Breast epithelium (tissue), 4 donors: ENCODE measurements around the gene SACM1L. TPM values are rescaled to one million over a fixed set of nuclear protein-coding genes. Genes with fewer than 3 reads are reported as not detected.
A peak's percentile ranks its signal among the peaks of the same experiment; 100 is the strongest.

ENCODE experiments used
- DNase-seq, 2 donors: peaks; one replicate each; pipeline ENCODE4 v3.0.0-alpha.2; 2019; ENCODE audit warnings: low spot score in 2 of 2
- H3K27ac ChIP-seq, 2 donors: fragments of 200-600 bp; sonication (generic) in 1 of 2; one replicate each; pipeline ENCODE4 v1.5.1; 2016 to 2019; ENCODE audit warnings: mild to moderate bottlenecking in 1 of 2
- H3K27me3 ChIP-seq, 2 donors: fragments of 200-600 bp; sonication (generic) in 1 of 2; one replicate each; pipeline versions ENCODE4 v1.5.1 to v1.6.0; 2017 to 2019; ENCODE audit warnings: control low read depth in 1 of 2, mild to moderate bottlenecking in 1 of 2
- H3K36me3 ChIP-seq: fragments of 200-600 bp; one replicate; pipeline ENCODE4 v1.5.1; 2019
- H3K4me1 ChIP-seq, 2 donors: fragments of 200-600 bp; sonication (generic); one replicate each; pipeline ENCODE4 v1.5.1; 2016 to 2019; ENCODE audit warnings: control low read depth in 1 of 2
- H3K4me3 ChIP-seq, 3 donors: fragments of 200-600 bp; sonication (generic); 1 replicate in 2 of 3; 2 replicates in 1 of 3; pipeline ENCODE4 v1.5.1; 2016 to 2019; ENCODE audit warnings: mild to moderate bottlenecking in 3 of 3, moderate library complexity in 2 of 3
- H3K9me3 ChIP-seq, 2 donors: fragments of 200-600 bp; sonication (generic) in 1 of 2; one replicate each; pipeline ENCODE4 v1.5.1; 2016 to 2019; ENCODE audit warnings: control low read depth in 1 of 2
- CTCF ChIP-seq, 3 donors: fragments of 450-650 bp; IDR thresholded peaks; one replicate each; pipeline ENCODE4 v1.5.1; 2016 to 2017; ENCODE audit warnings: antibody characterized with exemption in 3 of 3, mild to moderate bottlenecking in 3 of 3, moderate library complexity in 3 of 3
- POLR2A ChIP-seq: fragments of 450-650 bp; IDR thresholded peaks from one replicate; pipeline ENCODE4 v1.6.1; 2016; ENCODE audit warnings: antibody characterized with exemption, mild to moderate bottlenecking, moderate library complexity
- POLR2AphosphoS5 ChIP-seq, 3 donors: sonication (generic); formaldehyde crosslinking; IDR thresholded peaks; one replicate each; pipeline ENCODE4 v1.6.1; 2017; ENCODE audit warnings: antibody characterized with exemption in 3 of 3
- intact Hi-C: fragments of 100-400 bp; cut with DNase I; formaldehyde crosslinking; loops from one replicate; pipeline ENCODE4 v1.15.1; 2023; ENCODE audit warnings: low total_unique reads
- total RNA-seq, 3 donors: library from RNA; depleted of rRNA; stranded (reverse); fragments of >200 nt; gene quantifications; one replicate each; pipeline ENCODE4 v1.1.0, GENCODE V29; 2016

SACM1L gene
- total RNA-seq, 3 donors from 2014 or later, result 49.3 to 84.7 (median 61.3) TPM

GRCh38 chr3:45686850-45687249 is 2.3 kb upstream of the SACM1L start:
- DNase-seq, result no peak
- intact Hi-C loops, result no loop called here
- no peak overlapping the region for H3K4me3 ChIP-seq
- no peak for TF ChIP-seq POLR2AphosphoS5 (IDR thresholded peaks at IDR 0.05)
- TF ChIP-seq POLR2A, result no peak
- no peak for TF ChIP-seq CTCF (IDR thresholded peaks at IDR 0.05)
- no peaks in the 10 kb centered on the region for H3K27me3 ChIP-seq
- peaks cover 4 to 12% of the 10 kb centered on the region in 2 donors for H3K4me1 ChIP-seq
- no peaks in the 10 kb centered on the region for H3K36me3 ChIP-seq
- no peaks in the 10 kb centered on the region for H3K9me3 ChIP-seq
- no peak overlapping the region for H3K27ac ChIP-seq

- Histone ChIP-seq H3K27ac (peak overlapping the region in 1 of 2 donors; percentile 88), H3K4me1 (peaks cover 4 to 12% of the 10 kb centered on the region in 2 donors)
- DNase-seq, result no peak
Measured at GRCh38 chr3:45687828-45688193, 1.4 kb upstream of the SACM1L start.

GRCh38 chr3:45688194-45688881 is 858 bp upstream of the SACM1L start:
- no peak for TF ChIP-seq POLR2AphosphoS5 (IDR thresholded peaks at IDR 0.05)
- no peak for TF ChIP-seq POLR2A
- TF ChIP-seq CTCF (IDR thresholded peaks at IDR 0.05), result no peak
- H3K27ac ChIP-seq, result peak overlapping the region; percentile 88

More at GRCh38 chr3:45687828-45688193, 1.4 kb upstream of the SACM1L start:
- Histone ChIP-seq H3K27me3 (no peaks in the 10 kb centered on the region), H3K36me3 (no peaks in the 10 kb centered on the region), H3K9me3 (no peaks in the 10 kb centered on the region), H3K4me3 (peak overlapping the region; percentile 57 to 85 (median 71))
- intact Hi-C loops, result no loop called here
- no peak for TF ChIP-seq CTCF (IDR thresholded peaks at IDR 0.05)
- TF ChIP-seq POLR2A, result no peak
- TF ChIP-seq POLR2AphosphoS5 (IDR thresholded peaks at IDR 0.05), result no peak

GRCh38 chr3:45689787-45690145 is 570 bp downstream of the SACM1L start:
- TF ChIP-seq POLR2A, result no peak
- TF ChIP-seq CTCF (IDR thresholded peaks at IDR 0.05), result no peak
- TF ChIP-seq POLR2AphosphoS5 (IDR thresholded peaks at IDR 0.05), result no peak
- Histone ChIP-seq H3K4me1 (peaks cover 4 to 12% of the 10 kb centered on the region in 2 donors), H3K27me3 (no peaks in the 10 kb centered on the region), H3K27ac (peak overlapping the region; percentile 88), H3K36me3 (no peaks in the 10 kb centered on the region), H3K4me3 (peak overlapping the region; percentile 57 to 85 (median 71)), H3K9me3 (no peaks in the 10 kb centered on the region)
- intact Hi-C loops, result no loop called here
- no peak for DNase-seq

More at GRCh38 chr3:45688194-45688881, 858 bp upstream of the SACM1L start:
- peak overlapping the region; percentile 57 to 85 (median 71) for H3K4me3 ChIP-seq
- H3K27me3 ChIP-seq, result no peaks in the 10 kb centered on the region
- H3K4me1 ChIP-seq, result peaks cover 4 to 12% of the 10 kb centered on the region in 2 donors
- intact Hi-C loops, result no loop called here
- DNase-seq, result no peak
- no peaks in the 10 kb centered on the region for H3K36me3 ChIP-seq
- no peaks in the 10 kb centered on the region for H3K9me3 ChIP-seq

GRCh38 chr3:45690336-45691035 is 1.3 kb downstream of the SACM1L start:
- TF ChIP-seq POLR2A, result no peak
- TF ChIP-seq CTCF (IDR thresholded peaks at IDR 0.05), result no peak
- no peak for TF ChIP-seq POLR2AphosphoS5 (IDR thresholded peaks at IDR 0.05)
- DNase-seq, result no peak
- H3K27me3 ChIP-seq, result no peaks in the 10 kb centered on the region
- H3K4me3 ChIP-seq, result peak overlapping the region; percentile 57 to 85 (median 71)
- H3K4me1 ChIP-seq, result peaks cover 4 to 12% of the 10 kb centered on the region in 2 donors
- H3K36me3 ChIP-seq, result no peaks in the 10 kb centered on the region
- intact Hi-C loops, result no loop called here
- no peaks in the 10 kb centered on the region for H3K9me3 ChIP-seq
- H3K27ac ChIP-seq, result peak overlapping the region; percentile 88
